SK-N-SH treated with all-trans-retinoic acid at 6 μM for 48 hours (cell line): Measurements from ENCODE around the gene CTSA.

Experiments
- ATAC-seq: fragments of 200-7000 bp; cut with Tn5 transposase; 3 replicates; pipeline ENCODE4 v1.9.1; 2020; ENCODE audit warnings: mild to moderate bottlenecking, moderate library complexity
- ARNTL ChIP-seq: fragments of 450-650 bp; formaldehyde crosslinking; IDR thresholded peaks from 2 replicates; pipeline ENCODE4 v1.5.0; 2020; ENCODE audit warnings: low read depth, mild to moderate bottlenecking, moderate library complexity, borderline replicate concordance
- BACH2 ChIP-seq: fragments of 250-450 bp; sonication (Bioruptor Pico); IDR thresholded peaks from 2 replicates; pipeline ENCODE4 v1.9.0; 2021; ENCODE audit warnings: mild to moderate bottlenecking, borderline replicate concordance
- CREB5 ChIP-seq: fragments of 250-450 bp; sonication (Bioruptor Pico); IDR thresholded peaks from 2 replicates; pipeline ENCODE4 v1.5.1; 2020; ENCODE audit warnings: low read depth, mild to moderate bottlenecking, moderate library complexity
- CSDC2 ChIP-seq: fragments of 250-450 bp; sonication (Bioruptor Pico); IDR thresholded peaks from 2 replicates; pipeline ENCODE4 v1.5.0; 2020; ENCODE audit warnings: mild to moderate bottlenecking, moderate library complexity
- ESRRG ChIP-seq: fragments of 250-450 bp; sonication (Bioruptor Pico); IDR thresholded peaks from 2 replicates; pipeline ENCODE4 v1.6.1; 2021; ENCODE audit warnings: mild to moderate bottlenecking
- ISL1 ChIP-seq: fragments of 250-450 bp; sonication (Bioruptor Pico); IDR thresholded peaks from 2 replicates; pipeline ENCODE4 v2.1.2; 2022; ENCODE audit warnings: mild to moderate bottlenecking, moderate library complexity
- OSR1 ChIP-seq: fragments of 250-450 bp; sonication (Bioruptor Pico); IDR thresholded peaks from 2 replicates; pipeline ENCODE4 v1.8.0; 2022; ENCODE audit warnings: moderate library complexity, mild to moderate bottlenecking, inconsistent platforms
- PATZ1 ChIP-seq: fragments of 250-450 bp; sonication (Bioruptor Pico); IDR thresholded peaks from 2 replicates; pipeline ENCODE4 v1.8.0; 2020; ENCODE audit warnings: mild to moderate bottlenecking, moderate library complexity, borderline replicate concordance
- POU6F1 ChIP-seq: fragments of 250-450 bp; sonication (Bioruptor Pico); IDR thresholded peaks from 2 replicates; pipeline ENCODE4 v1.8.0; 2021; ENCODE audit warnings: low read depth, mild to moderate bottlenecking, moderate library complexity, borderline replicate concordance
- PPARA ChIP-seq: fragments of 250-450 bp; sonication (Bioruptor Pico); IDR thresholded peaks from 2 replicates; pipeline ENCODE4 v1.5.0; 2020; ENCODE audit warnings: mild to moderate bottlenecking, borderline replicate concordance
- SNAI2 ChIP-seq: fragments of 250-450 bp; sonication (Bioruptor Pico); IDR thresholded peaks from 2 replicates; pipeline ENCODE4 v1.5.0; 2020; ENCODE audit warnings: mild to moderate bottlenecking, moderate library complexity
- TOX ChIP-seq: fragments of 250-450 bp; sonication (Bioruptor Pico); IDR thresholded peaks from 2 replicates; pipeline ENCODE4 v1.8.0; 2021; ENCODE audit warnings: mild to moderate bottlenecking, moderate library complexity, borderline replicate concordance
- TSHZ2 ChIP-seq: fragments of 250-450 bp; sonication (Bioruptor Pico); IDR thresholded peaks from 2 replicates; pipeline ENCODE4 v1.5.0; 2020; ENCODE audit warnings: mild to moderate bottlenecking, moderate library complexity
- ZC3H10 ChIP-seq: fragments of 250-450 bp; sonication (Bioruptor Pico); IDR thresholded peaks from 2 replicates; pipeline ENCODE4 v1.5.1; 2021; ENCODE audit warnings: mild to moderate bottlenecking, moderate library complexity
- ZFP3 ChIP-seq: fragments of 250-450 bp; sonication (Bioruptor Pico); IDR thresholded peaks from 2 replicates; pipeline ENCODE4 v1.5.0; 2020; ENCODE audit warnings: mild to moderate bottlenecking, moderate library complexity
- ZFP30 ChIP-seq: fragments of 450-650 bp; formaldehyde crosslinking; IDR thresholded peaks from 2 replicates; pipeline ENCODE4 v1.5.0; 2022; ENCODE audit warnings: mild to moderate bottlenecking, moderate library complexity
- ZNF565 ChIP-seq: fragments of 450-650 bp; formaldehyde crosslinking; conservative IDR thresholded peaks from 2 replicates; pipeline ENCODE4 v1.5.0; 2020; ENCODE audit warnings: low read depth, mild to moderate bottlenecking, moderate library complexity
- ZNF70 ChIP-seq: fragments of 450-650 bp; formaldehyde crosslinking; IDR thresholded peaks from 2 replicates; pipeline ENCODE4 v1.5.0; 2020; ENCODE audit warnings: mild to moderate bottlenecking, moderate library complexity
- ZNF8 ChIP-seq: fragments of 450-650 bp; formaldehyde crosslinking; IDR thresholded peaks from 2 replicates; pipeline ENCODE4 v1.5.0; 2020; ENCODE audit warnings: mild to moderate bottlenecking, moderate library complexity

Gene CTSA

GRCh38 chr20:45882469-45883099, 8.6 kb upstream of the CTSA start:
- ATAC-seq, result no peak
- no peak for TF ChIP-seq ZNF8 (CRISPR knock-in tag)
- no peak for TF ChIP-seq CREB5 (CRISPR knock-in tag)
- no peak for TF ChIP-seq ZNF70 (CRISPR knock-in tag)
- TF ChIP-seq OSR1 (CRISPR knock-in tag), result no peak
- TF ChIP-seq ARNTL (CRISPR knock-in tag), result no peak

- TF ChIP-seq TSHZ2 (CRISPR knock-in tag) (no peak), POU6F1 (CRISPR knock-in tag) (no peak), CSDC2 (CRISPR knock-in tag) (no peak), ZFP30 (CRISPR knock-in tag) (no peak), OSR1 (CRISPR knock-in tag) (no peak), ESRRG (CRISPR knock-in tag) (no peak), BACH2 (CRISPR knock-in tag) (no peak), ARNTL (CRISPR knock-in tag) (no peak), TOX (CRISPR knock-in tag) (no peak), PPARA (CRISPR knock-in tag) (no peak), ZNF565 (CRISPR knock-in tag) (no peak), SNAI2 (CRISPR knock-in tag) (no peak), CREB5 (CRISPR knock-in tag) (no peak), ZC3H10 (CRISPR knock-in tag) (no peak), PATZ1 (CRISPR knock-in tag) (no peak)
- no peak for ATAC-seq
Observed at GRCh38 chr20:45883100-45883469, 8.1 kb upstream of the CTSA start.

GRCh38 chr20:45886590-45887345, 4.4 kb upstream of the CTSA start:
- no peak for ATAC-seq
- TF ChIP-seq ZC3H10 (CRISPR knock-in tag), result no peak
- no peak for TF ChIP-seq POU6F1 (CRISPR knock-in tag)
- no peak for TF ChIP-seq ZFP30 (CRISPR knock-in tag)
- TF ChIP-seq ZNF70 (CRISPR knock-in tag), result no peak
- TF ChIP-seq CSDC2 (CRISPR knock-in tag), result no peak
- no peak for TF ChIP-seq TOX (CRISPR knock-in tag)
- TF ChIP-seq OSR1 (CRISPR knock-in tag), result no peak
- no peak for TF ChIP-seq ZNF565 (CRISPR knock-in tag)
- no peak for TF ChIP-seq CREB5 (CRISPR knock-in tag)
- TF ChIP-seq TSHZ2 (CRISPR knock-in tag), result no peak
- TF ChIP-seq ISL1 (CRISPR knock-in tag), result no peak
- no peak for TF ChIP-seq ESRRG (CRISPR knock-in tag)
- no peak for TF ChIP-seq ZFP3 (CRISPR knock-in tag)
